ENCODE results near the gene MBNL2.

MBNL2 gene

GRCh38 chr13:97432232-97432916 is 210.2 kb downstream of the MBNL2 start:
- Histone ChIP-seq H3K4me1 (ENCODE audit: insufficient read depth, low read length) (peaks cover 16% of the 10 kb centered on the region; the same call in 1 of the 2 replicates), H3K9ac (ENCODE audit: low read depth, low read length) (peak overlapping the region; percentile 55; the same call in 1 of the 2 replicates), H3K27me3 (ENCODE audit: insufficient read depth, low read length) (no peaks in the 10 kb centered on the region), H3K9me3 (ENCODE audit: insufficient read depth, low read depth, low read length) (no peaks in the 10 kb centered on the region), H3K36me3 (ENCODE audit: insufficient read depth, low read depth, low read length) (peaks cover 8% of the 10 kb centered on the region; the same call in 1 of the 2 replicates), H3K4me3 (ENCODE audit: low read length) (peak overlapping the region; percentile 100), H3K27ac (ENCODE audit: low read length) (no peak overlapping the region)

- peaks cover 11% of the 10 kb centered on the region; the same call in 1 of the 2 replicates for H3K4me1 ChIP-seq (ENCODE audit: insufficient read depth, low read length)
- peak overlapping the region; percentile 96 for H3K9ac ChIP-seq (ENCODE audit: low read depth, low read length)
- no peaks in the 10 kb centered on the region for H3K9me3 ChIP-seq (ENCODE audit: insufficient read depth, low read depth, low read length)
- H3K27me3 ChIP-seq (ENCODE audit: insufficient read depth, low read length), result no peaks in the 10 kb centered on the region
- H3K4me3 ChIP-seq (ENCODE audit: low read length), result peak overlapping the region; percentile 100
- peaks cover 8% of the 10 kb centered on the region; the same call in 1 of the 2 replicates for H3K36me3 ChIP-seq (ENCODE audit: insufficient read depth, low read depth, low read length)
- H3K27ac ChIP-seq (ENCODE audit: low read length), result peak overlapping the region; percentile 92
Measured at GRCh38 chr13:97432917-97433726, 211.0 kb downstream of the MBNL2 start.

- peak within 1 kb of the TSS; percentile 96 for H3K9ac ChIP-seq (ENCODE audit: low read depth, low read length)
- peak within 1 kb of the TSS; percentile 92 for H3K27ac ChIP-seq (ENCODE audit: low read length)
- H3K36me3 ChIP-seq (ENCODE audit: insufficient read depth, low read depth, low read length), result peaks cover 13% of the 10 kb centered on the region; the same call in 1 of the 2 replicates
- peak within 1 kb of the TSS; percentile 100 for H3K4me3 ChIP-seq (ENCODE audit: low read length)
- H3K4me1 ChIP-seq (ENCODE audit: insufficient read depth, low read length), result peaks cover 7% of the 10 kb centered on the region; the same call in 1 of the 2 replicates
- no peaks in the 10 kb centered on the region for H3K27me3 ChIP-seq (ENCODE audit: insufficient read depth, low read length)
- H3K9me3 ChIP-seq (ENCODE audit: insufficient read depth, low read depth, low read length), result no peaks in the 10 kb centered on the region
Measured at GRCh38 chr13:97433727-97434396, 211.7 kb downstream of the MBNL2 start, which contains the start of gene RAP2A. Gene RAP2A (plus strand): TSS chr13:97434169. CDS start chr13:97434471, 302 bp downstream.

GRCh38 chr13:97434397-97435201 is 212.5 kb downstream of the MBNL2 start:
- H3K4me1 ChIP-seq (ENCODE audit: insufficient read depth, low read length), result peaks cover 5% of the 10 kb centered on the region; the same call in 1 of the 2 replicates
- H3K36me3 ChIP-seq (ENCODE audit: insufficient read depth, low read depth, low read length), result peaks cover 20% of the 10 kb centered on the region; the same call in 1 of the 2 replicates
- no peak overlapping the region for H3K27ac ChIP-seq (ENCODE audit: low read length)
- peak overlapping the region; percentile 92; the same call in 1 of the 2 replicates for H3K9ac ChIP-seq (ENCODE audit: low read depth, low read length)
- no peaks in the 10 kb centered on the region for H3K9me3 ChIP-seq (ENCODE audit: insufficient read depth, low read depth, low read length)
- no peaks in the 10 kb centered on the region for H3K27me3 ChIP-seq (ENCODE audit: insufficient read depth, low read length)
- H3K4me3 ChIP-seq (ENCODE audit: low read length), result peak overlapping the region; percentile 97

- Histone ChIP-seq H3K9ac (ENCODE audit: low read depth, low read length) (peak overlapping the region; percentile 92; the same call in 1 of the 2 replicates), H3K27me3 (ENCODE audit: insufficient read depth, low read length) (no peaks in the 10 kb centered on the region), H3K27ac (ENCODE audit: low read length) (no peak overlapping the region), H3K36me3 (ENCODE audit: insufficient read depth, low read depth, low read length) (peaks cover 22% of the 10 kb centered on the region), H3K9me3 (ENCODE audit: insufficient read depth, low read depth, low read length) (no peaks in the 10 kb centered on the region), H3K4me1 (ENCODE audit: insufficient read depth, low read length) (peaks cover 5% of the 10 kb centered on the region; the same call in 1 of the 2 replicates), H3K4me3 (ENCODE audit: low read length) (peak overlapping the region; percentile 97)
Measured at GRCh38 chr13:97435323-97435722, 213.2 kb downstream of the MBNL2 start.

- Histone ChIP-seq H3K27me3 (ENCODE audit: insufficient read depth, low read length) (no peaks in the 10 kb centered on the region), H3K4me3 (ENCODE audit: low read length) (peak overlapping the region; percentile 97), H3K4me1 (ENCODE audit: insufficient read depth, low read length) (peaks cover 5% of the 10 kb centered on the region; the same call in 1 of the 2 replicates), H3K9ac (ENCODE audit: low read depth, low read length) (peak overlapping the region; percentile 55; the same call in 1 of the 2 replicates), H3K36me3 (ENCODE audit: insufficient read depth, low read depth, low read length) (peaks cover 26% of the 10 kb centered on the region), H3K9me3 (ENCODE audit: insufficient read depth, low read depth, low read length) (no peaks in the 10 kb centered on the region), H3K27ac (ENCODE audit: low read length) (no peak overlapping the region)
Measured at GRCh38 chr13:97435794-97436193, 213.7 kb downstream of the MBNL2 start.

GRCh38 chr13:97436845-97437244 is 214.7 kb downstream of the MBNL2 start:
- H3K27me3 ChIP-seq (ENCODE audit: insufficient read depth, low read length), result no peaks in the 10 kb centered on the region
- H3K9ac ChIP-seq (ENCODE audit: low read depth, low read length), result no peak overlapping the region
- peaks cover 5% of the 10 kb centered on the region; the same call in 1 of the 2 replicates for H3K4me1 ChIP-seq (ENCODE audit: insufficient read depth, low read length)
- H3K4me3 ChIP-seq (ENCODE audit: low read length), result 0 out of 2 replicates have a peak overlapping the region, but pooled peaks have one; percentile 97
- no peak overlapping the region for H3K27ac ChIP-seq (ENCODE audit: low read length)
- H3K9me3 ChIP-seq (ENCODE audit: insufficient read depth, low read depth, low read length), result no peaks in the 10 kb centered on the region
- peaks cover 26% of the 10 kb centered on the region for H3K36me3 ChIP-seq (ENCODE audit: insufficient read depth, low read depth, low read length)

GRCh38 chr13:97437729-97438128 is 215.6 kb downstream of the MBNL2 start:
- H3K27me3 ChIP-seq (ENCODE audit: insufficient read depth, low read length), result no peaks in the 10 kb centered on the region
- H3K9me3 ChIP-seq (ENCODE audit: insufficient read depth, low read depth, low read length), result no peaks in the 10 kb centered on the region
- H3K9ac ChIP-seq (ENCODE audit: low read depth, low read length), result no peak overlapping the region
- peaks cover 26% of the 10 kb centered on the region for H3K36me3 ChIP-seq (ENCODE audit: insufficient read depth, low read depth, low read length)
- no peak overlapping the region for H3K27ac ChIP-seq (ENCODE audit: low read length)
- H3K4me1 ChIP-seq (ENCODE audit: insufficient read depth, low read length), result peaks cover 5% of the 10 kb centered on the region; the same call in 1 of the 2 replicates
- no peak overlapping the region for H3K4me3 ChIP-seq (ENCODE audit: low read length)

GRCh38 chr13:97438856-97439595 is 216.9 kb downstream of the MBNL2 start:
- Histone ChIP-seq H3K4me1 (ENCODE audit: insufficient read depth, low read length) (peaks cover 5% of the 10 kb centered on the region; the same call in 1 of the 2 replicates), H3K36me3 (ENCODE audit: insufficient read depth, low read depth, low read length) (peaks cover 31% of the 10 kb centered on the region), H3K27ac (ENCODE audit: low read length) (no peak overlapping the region), H3K27me3 (ENCODE audit: insufficient read depth, low read length) (no peaks in the 10 kb centered on the region), H3K9ac (ENCODE audit: low read depth, low read length) (no peak overlapping the region), H3K4me3 (ENCODE audit: low read length) (no peak overlapping the region), H3K9me3 (ENCODE audit: insufficient read depth, low read depth, low read length) (no peaks in the 10 kb centered on the region)

GRCh38 chr13:97440598-97441170 is 218.6 kb downstream of the MBNL2 start:
- Histone ChIP-seq H3K9ac (ENCODE audit: low read depth, low read length) (no peak overlapping the region), H3K36me3 (ENCODE audit: insufficient read depth, low read depth, low read length) (peaks cover 31% of the 10 kb centered on the region), H3K27me3 (ENCODE audit: insufficient read depth, low read length) (no peaks in the 10 kb centered on the region), H3K4me3 (ENCODE audit: low read length) (no peak overlapping the region), H3K9me3 (ENCODE audit: insufficient read depth, low read depth, low read length) (no peaks in the 10 kb centered on the region), H3K4me1 (ENCODE audit: insufficient read depth, low read length) (peaks cover 5% of the 10 kb centered on the region; the same call in 1 of the 2 replicates), H3K27ac (ENCODE audit: low read length) (no peak overlapping the region)

Measured in iPS-20b (cell line).